Measurements from ENCODE around the gene NSMCE1.

DNA sequence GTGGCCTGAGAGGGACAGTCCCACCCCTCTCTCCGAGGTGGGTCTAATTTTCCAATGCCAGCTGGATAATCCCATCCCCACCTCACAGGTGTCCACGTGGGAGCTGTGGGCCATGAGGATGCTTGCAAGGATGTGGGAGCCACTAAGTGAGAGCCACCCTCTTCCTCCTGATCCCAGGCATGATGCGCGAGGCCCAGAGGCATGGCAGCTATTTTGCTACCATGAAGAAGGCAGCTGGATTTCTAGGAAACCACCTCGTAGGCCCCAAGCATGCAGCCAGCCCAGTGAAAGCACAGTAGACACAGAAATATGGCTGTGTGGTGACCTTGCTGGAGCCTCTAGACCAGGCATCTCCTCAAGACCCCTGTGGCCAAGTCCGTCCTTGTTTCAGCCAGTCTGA is 44.9 kb downstream of the NSMCE1 start:
- TF ChIP-seq, protein P1, sequence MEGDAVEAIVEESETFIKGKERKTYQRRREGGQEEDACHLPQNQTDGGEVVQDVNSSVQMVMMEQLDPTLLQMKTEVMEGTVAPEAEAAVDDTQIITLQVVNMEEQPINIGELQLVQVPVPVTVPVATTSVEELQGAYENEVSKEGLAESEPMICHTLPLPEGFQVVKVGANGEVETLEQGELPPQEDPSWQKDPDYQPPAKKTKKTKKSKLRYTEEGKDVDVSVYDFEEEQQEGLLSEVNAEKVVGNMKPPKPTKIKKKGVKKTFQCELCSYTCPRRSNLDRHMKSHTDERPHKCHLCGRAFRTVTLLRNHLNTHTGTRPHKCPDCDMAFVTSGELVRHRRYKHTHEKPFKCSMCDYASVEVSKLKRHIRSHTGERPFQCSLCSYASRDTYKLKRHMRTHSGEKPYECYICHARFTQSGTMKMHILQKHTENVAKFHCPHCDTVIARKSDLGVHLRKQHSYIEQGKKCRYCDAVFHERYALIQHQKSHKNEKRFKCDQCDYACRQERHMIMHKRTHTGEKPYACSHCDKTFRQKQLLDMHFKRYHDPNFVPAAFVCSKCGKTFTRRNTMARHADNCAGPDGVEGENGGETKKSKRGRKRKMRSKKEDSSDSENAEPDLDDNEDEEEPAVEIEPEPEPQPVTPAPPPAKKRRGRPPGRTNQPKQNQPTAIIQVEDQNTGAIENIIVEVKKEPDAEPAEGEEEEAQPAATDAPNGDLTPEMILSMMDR (IDR thresholded peaks at IDR 0.05; ENCODE audit: insufficient read depth, low read length): no peak
- no peak for TF ChIP-seq POLR2AphosphoS5 (IDR thresholded peaks at IDR 0.05; ENCODE audit: low read depth)
